T-helper 1 cell (primary cell): ENCODE measurements around the gene GRIK4.
"Not testable (repeated sequence)": the region's sequence is repeated elsewhere in the genome, so short reads cannot be mapped to it uniquely, and the experiment has no call there.

Source experiments
- DNase-seq, 5 donors: peaks; one replicate each; pipeline ENCODE4 v3.0.0-alpha.2; 2012 to 2020

The GRIK4 gene

DNA sequence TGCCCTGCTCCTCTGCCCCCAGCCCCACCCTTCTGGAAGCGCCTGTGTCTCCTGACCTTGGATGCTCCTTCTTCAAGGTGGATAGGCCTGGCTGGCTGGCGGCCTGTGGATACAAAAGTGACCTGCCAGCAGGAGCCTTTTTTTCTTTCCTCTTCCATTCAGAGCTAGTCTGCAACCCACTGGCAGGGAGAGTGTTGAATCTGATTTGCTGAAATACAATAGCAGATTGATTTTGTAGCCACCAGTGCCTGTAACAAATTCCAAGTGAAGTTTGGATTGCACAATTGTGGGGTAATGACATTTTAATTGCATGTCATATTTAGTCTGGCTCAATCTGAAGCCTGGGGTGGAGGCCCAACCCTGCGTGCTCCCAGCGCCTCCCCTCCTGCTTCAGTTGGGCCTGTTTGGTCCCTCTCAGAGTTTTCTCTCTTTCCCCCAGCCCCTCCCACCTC lies 97.2 kb downstream of the GRIK4 start:
- no peak for DNase-seq

DNA sequence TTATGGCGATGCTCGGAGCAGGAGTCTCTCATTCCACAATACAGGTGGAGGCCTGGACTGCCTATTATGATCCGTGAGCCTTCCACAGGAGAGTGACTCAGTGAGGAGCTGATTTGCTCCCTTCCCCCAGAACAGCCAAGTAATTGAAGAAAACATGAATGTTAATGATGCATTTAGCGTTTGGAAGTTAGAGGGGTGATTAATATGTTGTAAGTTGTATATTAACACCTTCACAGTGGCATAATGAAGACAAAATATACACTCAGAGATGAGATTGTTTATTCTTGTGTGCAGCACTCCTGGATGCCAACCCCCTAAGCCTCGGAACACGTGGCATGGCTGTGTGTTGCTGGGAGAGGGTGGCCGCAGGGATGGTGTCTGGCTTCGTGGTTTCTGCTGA lies 98.6 kb downstream of the GRIK4 start:
- no peak for DNase-seq

DNA sequence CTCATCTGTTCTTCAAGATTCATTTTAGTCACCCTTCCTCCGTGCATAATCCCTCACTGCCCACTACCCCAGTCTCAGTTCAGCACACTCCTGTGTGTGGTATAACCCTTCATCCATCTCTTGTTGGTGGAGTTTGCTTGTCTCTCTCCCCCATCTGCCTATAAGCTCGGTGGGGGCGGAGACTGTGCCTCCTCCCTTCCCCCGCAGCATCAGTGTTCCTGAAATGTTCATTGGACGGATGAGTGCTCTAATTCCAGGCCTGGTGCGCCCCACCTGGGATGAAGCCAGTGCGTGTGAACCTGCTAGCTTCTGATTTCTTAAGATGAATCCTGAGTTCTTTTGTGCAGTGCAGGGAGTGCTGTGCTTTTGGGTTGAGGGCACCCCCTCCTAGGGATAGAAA lies 100.0 kb downstream of the GRIK4 start:
- no peak for DNase-seq

DNA sequence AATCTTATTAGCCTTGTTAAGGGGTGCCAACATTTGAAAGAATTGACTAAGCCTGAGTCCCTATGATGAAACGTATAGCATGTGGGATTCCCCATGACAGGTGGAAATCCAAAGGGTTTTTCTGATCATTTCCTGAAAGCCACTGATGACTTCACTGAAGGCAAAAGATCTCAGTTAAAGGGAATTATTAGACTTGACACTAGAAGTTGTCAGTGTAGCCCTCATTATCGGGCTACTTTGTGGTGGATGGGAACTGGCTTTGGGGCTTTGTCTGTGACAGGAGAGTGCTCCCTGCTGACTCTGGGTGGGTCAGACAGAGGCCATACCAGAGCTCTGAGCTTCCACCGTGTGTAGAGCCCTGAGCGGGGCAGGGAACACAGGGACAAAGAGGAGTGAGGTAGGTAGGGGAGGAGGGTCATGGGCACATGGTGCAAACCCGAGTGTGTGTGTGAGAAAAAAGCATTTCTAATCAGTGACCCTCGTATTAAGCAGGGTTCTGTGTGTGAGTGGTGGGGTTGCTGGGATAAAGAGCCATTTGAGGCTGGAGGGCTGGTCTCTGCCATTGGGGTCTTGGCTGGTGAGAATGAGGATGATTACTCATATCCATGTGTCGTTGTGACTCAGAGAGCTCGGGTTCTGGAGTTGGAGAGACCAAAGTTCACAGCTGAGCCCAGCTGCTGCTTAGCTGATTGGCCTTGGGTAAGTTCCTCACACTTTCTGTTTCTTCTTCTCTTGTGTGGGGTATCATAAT lies 101.1 kb downstream of the GRIK4 start:
- DNase-seq: peak in 1 of 5 donors; percentile 39

DNA sequence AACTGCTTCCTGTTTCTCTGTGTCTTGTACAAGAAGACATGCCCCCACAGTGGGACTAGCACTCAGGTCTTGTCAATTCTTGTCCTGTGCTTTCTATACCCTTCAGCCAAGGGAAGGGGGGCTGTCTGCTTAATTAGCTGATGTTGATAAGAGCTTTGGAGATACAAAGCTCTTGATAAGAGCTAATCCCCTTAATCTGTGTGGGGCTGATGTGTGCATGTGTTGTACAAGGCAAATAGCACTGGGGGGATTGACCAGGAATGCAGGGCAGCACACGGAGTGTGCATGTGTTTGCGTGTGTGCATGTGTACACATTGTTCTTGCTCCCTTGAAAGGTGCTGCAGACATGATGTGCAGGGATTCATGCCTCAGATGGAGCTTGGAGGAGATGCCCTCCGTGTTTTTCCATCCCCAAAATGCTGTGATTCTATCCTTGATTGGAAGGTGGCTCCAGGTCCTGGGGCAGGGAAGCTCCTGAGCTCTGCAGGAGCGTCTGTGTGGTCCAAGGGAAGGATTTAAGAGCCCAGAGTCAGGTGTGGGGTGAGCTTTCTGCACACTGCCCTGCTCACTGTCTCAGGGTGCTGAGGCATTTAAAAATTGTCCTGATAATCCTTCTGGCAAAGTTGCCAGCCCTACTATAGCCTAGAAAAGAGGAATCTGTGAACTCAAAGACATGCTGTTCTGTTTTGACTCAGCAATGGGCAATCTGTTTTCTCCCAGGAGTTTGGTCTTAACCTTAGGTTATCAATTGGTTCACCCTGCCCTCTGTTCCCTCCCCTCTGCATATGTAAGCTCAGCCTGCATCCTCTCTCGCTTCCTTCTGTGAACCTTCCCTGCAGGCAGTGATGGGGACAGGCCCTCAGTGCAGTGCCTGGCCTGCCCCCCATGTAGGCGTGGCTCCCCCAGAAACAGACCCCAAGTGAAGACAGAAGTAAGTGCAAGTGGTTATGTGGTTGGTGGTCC lies 102.0 kb downstream of the GRIK4 start:
- DNase-seq: peak in 1 of 5 donors; percentile 3

DNA sequence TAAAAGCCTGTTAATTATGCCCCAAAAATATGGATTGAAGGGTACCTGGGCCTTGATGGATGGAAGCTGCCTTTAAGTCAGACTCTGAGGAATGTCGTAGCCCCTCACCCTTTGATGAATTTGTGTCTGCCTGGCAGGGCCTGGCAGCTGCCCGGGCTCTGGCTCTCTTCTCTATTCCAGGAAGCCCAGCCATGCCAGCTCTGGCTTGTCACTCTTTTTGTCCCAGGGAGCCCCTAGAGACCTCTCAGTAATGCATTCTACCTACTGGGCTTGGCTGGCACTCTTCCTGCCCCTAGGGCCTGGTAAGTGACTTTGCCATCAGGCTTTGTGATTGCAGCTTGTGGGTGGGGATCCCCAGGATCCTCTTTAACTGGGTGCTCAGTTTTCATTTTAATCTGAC lies 103.8 kb downstream of the GRIK4 start:
- no peak for DNase-seq

DNA sequence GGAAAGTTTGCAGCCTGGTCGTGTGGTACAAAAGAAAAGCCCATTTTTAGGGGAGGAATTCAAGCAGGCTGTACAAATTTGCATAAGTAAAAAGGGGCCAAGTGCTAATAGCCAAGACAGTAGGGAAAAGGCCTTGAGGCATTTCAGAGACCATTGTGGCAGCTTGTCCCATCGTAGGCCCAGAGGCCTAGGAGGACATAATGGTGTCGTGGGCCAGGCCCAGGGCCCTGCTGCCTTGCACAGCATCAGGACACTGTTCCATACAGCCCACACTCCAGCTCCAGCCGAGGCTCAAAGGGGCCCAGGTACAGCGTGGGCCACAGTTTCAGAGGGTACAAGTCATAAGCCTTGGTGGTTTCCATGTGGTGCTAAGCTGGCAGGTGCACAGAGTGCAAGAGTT lies 106.9 kb downstream of the GRIK4 start:
- DNase-seq: no peak

DNA sequence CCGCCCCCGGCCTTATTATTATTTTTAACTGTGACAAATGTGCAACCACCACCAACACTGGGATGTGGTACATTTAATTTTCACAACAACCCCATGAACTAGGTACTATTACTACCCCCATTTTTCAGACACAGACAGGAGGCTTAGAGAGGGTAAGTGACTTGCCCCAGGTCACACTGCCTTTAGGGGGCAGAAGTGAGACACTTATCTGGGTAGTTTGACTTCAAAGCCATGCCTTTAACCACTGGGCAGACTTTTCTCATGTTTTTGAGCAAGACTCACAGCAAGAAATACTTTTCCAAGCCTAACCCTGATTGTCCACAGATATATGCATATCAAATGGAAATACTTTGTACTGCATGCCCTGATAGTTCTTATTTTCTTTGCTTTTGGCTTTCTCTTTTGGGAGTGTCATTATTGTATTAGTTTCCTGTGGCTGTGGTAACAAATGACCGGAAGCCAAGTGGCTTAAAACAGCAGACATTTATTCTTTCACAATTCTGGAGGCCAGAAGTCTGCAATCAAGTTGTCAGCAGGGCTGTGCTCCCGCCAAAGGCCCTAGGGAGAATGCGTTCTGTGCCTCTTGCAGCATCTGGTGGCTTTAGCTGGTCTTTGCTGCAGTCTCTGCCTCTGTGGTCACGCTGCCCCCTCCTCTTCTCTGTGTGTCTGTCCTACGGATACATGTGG lies 110.8 kb downstream of the GRIK4 start:
- no peak for DNase-seq

DNA sequence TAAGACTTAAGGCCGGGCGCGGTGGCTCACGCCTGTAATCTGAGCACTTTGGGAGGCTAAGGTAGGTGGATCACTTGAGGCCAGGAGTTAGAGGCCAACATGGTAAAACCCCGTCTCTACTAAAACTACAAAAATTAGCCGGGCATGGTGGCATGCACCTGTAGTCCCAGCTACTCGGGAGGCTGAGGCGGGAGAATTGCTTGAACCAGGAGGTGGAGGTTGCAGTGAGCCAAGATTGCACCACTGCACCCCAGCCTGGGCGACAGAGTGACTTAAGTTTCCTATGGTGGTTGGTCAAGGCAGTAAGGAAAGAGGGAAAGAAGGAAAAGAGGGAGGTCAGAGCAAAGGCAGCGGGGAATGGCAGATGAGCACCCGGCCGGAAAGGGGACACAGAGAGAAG lies 113.4 kb downstream of the GRIK4 start:
- DNase-seq: not testable (repeated sequence)

DNA sequence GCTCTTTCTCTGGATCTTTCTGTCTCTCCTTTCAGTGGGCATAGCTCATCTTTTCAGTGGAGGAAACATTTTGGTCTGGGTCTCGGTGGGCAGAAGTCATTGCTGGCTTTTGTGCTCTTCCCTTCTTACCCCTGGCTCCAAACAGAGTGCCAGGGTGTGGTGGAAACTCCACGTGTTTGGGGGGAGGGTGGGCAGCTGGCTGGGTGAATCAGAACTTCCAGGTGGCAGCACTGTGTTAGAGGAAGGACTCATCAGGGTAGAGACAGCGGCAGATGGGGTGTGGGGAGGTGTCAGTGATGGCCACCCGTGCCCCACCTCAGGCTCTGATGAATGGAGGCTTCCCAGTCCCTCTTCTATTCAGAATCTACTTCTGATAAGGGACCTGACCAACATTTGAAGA lies 114.0 kb downstream of the GRIK4 start:
- no peak for DNase-seq

DNA sequence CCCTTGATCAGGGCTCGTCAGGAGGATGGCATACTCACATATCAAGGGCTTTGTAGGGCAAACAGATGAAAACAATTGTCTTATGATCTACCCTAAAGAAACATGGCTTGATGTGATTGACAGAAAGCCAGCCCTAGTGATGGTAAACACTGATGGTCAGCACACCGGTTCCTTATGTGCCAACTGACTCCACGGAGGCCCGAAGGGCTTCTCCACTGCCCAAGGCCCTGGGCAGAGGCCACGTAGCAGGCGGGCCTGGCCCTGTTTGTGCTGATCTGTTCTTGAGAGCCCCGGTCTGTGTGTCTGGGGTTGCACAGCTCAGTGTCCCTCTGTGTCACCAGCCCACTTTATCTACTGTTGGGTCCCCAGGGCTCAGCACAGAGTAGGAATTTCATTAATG lies 115.2 kb downstream of the GRIK4 start:
- DNase-seq: no peak

DNA sequence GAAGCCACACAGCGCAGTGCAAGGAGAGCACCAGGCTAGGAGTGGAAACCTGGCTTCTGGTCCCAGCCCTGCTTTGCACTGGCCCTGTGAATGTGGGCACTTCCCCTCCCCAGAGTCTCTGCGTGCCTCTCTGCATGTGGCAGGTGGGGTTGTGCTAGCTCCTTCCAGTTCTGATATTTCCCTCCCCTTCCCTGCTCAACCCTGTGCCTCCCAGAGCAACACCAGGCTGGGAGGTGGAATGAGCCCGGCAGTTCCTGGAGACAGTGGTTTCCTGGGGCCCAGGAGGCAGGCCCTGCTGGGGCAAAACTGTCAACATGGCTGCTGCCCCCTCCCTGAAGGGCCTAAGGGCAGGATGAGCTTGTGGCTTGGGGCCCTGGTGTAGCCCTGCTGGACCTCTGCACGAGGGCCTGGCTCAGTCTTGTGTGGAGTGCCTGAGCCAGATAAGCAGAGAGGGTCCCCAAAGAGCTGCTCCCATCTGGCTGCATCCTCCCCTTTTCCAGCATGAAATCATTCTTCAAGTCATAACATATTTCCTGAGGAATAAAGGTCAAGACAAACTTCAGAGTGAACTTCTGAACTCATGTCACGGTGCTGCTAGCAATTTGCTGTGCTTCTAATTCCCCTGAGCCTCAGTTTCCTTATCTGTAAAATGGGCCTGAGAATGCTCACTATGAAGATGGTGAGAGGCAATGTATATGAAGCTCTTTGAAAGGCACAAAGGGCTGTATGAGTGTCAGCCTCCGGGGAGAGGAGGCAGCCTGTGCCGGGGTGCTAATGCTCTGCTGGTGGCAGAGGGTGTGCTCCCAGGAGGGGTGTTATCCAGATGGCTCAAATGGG lies 116.0 kb downstream of the GRIK4 start:
- no peak for DNase-seq

DNA sequence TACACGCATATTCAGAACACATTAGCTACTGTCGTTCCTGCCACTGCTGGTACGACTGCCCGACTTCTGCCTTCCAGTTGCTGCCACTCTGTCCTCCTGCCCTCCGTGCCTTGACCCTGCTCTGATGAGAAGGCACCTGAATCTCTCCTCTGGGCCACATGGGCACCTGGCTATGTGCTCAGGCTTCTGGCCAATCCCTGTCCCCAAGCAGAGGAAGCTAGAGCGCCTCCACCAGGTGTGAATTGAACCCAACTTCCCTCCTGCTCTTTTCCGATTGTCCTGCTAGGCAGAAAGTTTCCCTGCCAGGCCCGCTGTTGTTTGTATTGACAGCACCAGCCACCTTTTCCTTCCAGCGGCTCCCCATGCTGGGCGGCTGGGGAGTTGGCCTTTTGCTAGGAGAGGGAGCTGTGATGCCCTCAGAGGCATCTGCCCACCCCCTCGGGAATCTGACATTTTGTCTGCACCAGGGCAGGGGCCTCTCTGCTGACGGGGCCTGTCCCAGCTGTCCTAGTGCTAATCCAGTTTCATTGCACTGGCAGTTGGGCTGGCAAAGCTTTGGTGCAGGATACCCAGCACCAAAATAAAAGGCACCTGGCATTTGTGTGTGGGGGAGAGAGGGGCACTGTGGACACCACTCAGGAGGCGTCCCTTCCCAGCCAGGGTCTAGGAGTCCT lies 118.0 kb downstream of the GRIK4 start:
- DNase-seq: no peak

DNA sequence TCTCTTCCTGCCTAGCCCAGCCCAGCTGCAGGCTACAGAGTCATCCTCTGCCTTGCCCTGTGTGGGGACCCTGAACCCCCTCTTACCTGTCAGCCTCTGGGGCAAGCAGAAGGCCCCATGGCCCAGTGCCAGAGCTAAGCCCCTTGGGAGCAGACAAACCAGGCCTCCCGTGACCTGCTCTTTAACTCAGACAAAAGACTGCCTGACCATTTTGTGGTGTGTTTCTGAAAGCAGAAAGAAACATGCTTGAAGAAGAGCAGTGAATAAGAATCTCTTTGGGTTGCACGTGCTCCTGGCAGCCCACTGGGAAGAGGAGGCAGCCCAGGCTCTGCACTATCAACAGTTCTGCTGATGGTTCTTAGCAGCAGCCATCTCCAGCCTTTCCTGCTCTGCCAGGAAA lies 118.6 kb downstream of the GRIK4 start:
- no peak for DNase-seq

DNA sequence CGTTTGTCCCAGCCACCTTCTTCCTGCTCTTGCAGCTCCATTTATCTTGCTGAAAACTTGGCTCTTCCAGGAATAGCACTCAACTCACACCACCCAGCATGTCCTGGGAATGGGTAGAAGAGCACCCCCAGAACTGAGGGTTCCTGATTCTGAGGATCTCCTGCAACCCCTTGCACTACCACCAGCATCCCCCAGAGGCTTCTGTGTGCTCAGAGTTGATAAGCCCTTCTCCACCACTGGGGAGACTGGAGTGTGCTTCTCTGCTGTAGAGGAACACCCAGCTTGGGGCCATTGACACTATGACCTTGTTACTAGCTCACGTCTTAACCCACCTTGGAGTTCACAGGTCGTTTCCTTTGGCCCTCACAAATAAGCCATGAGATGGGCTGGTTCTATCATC lies 121.0 kb downstream of the GRIK4 start:
- no peak for DNase-seq

DNA sequence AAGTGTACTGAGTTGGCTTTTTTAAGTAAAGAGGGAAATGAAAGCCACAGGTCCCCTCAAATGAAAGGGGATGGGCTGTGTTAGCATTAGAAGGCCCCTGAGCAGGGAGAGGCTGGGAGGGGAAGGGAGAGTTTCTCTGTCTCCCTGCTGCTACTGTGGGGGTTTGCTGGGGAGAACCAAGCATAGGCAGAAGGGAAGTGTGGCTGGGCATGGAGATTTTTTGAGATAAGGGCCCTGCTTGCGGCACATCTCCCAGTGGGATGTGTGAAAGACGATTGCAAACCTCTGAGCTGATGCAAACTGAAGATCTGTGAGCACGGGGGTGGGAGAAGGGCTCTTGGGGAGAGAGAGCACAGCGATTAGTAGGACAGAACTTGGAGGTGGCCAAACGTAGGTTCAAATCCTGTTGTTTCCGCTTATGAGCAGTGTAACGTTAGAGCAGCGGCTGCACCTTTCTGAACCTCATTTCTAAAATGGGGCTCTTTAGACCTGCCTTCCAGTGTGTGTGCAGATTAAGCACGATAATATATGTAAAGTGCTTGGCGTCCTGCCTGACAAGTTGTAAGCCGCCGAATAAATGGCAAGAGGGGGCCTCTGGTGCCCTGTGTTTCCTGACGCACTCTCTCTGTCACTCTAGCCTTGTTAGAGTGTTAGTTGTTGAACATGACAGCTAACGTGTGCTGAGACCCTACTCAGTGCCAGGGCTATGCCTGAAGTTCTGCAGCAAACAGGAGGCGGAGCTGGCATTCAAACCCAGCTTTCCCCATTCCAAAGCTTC lies 122.3 kb downstream of the GRIK4 start:
- DNase-seq: no peak

DNA sequence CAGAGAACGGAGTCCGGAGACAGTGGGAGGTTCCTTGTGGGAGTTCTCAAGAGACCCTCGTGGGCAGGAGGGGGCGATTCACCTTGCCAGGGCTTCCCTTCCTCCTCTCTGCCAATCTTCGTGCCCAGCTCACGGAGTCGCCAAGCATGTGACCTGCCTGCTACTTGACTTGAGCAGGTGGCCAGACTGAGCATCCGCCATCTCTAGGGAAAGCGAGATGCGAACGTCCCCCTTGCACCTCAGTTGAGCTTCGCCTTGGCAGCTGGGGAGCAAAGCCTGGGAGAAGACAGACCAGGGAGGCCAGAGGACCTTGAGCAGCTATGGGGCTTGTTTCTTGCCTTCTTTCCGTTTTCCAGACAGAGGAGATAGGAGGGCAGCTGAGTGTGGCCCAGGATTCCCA lies 123.2 kb downstream of the GRIK4 start:
- DNase-seq: no peak

DNA sequence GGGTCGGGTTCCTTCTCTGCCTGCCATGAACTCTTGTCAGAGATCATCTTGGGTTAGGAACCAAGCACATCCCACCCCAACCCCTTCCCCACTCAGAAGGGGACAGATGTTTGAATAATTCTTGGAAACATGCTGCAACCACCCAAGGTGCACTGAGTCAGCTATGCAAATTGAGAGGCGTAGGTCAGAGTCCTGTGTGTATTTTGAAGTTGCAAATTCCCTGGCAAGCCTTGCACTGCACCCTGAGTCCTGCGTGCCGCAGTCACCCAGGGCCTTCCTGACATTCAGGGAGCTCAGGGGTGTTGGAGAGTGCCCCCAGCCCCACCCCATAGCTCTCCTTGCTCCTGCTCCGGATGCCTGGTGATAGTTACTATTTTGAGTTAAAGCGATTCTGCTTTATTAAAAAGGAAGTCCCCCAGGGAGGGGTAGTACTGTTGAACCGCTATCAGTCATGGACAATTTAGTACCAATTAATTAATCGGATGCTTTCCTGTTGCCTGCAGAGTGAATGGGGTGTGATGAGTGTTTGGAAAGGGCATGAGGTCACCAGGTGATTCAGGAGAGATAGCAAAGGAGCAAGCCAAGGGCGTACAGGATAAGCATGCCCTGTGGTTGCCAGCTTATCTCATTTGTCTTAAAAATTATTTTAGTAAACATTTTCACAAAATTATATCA lies 123.7 kb downstream of the GRIK4 start:
- no peak for DNase-seq

DNA sequence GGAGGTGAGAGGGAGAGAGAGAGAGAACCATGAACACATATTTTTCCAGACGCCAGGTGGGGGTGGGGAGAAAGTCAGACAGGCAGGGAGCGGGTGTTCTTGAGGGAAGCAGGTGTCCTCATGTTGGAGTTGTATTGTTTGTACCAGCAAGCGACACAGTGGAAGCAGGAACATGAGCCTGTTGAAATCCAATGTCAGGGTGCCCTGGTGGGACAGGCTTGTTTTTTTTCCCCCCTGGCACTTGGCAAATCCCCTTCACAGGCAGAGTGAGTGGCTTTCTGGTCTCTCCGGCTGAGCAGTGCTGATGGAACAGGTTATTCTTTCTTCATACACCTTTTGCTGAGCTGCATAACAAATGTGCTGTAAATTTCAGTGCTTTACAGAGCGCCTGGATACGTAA lies 125.6 kb downstream of the GRIK4 start:
- DNase-seq: no peak

DNA sequence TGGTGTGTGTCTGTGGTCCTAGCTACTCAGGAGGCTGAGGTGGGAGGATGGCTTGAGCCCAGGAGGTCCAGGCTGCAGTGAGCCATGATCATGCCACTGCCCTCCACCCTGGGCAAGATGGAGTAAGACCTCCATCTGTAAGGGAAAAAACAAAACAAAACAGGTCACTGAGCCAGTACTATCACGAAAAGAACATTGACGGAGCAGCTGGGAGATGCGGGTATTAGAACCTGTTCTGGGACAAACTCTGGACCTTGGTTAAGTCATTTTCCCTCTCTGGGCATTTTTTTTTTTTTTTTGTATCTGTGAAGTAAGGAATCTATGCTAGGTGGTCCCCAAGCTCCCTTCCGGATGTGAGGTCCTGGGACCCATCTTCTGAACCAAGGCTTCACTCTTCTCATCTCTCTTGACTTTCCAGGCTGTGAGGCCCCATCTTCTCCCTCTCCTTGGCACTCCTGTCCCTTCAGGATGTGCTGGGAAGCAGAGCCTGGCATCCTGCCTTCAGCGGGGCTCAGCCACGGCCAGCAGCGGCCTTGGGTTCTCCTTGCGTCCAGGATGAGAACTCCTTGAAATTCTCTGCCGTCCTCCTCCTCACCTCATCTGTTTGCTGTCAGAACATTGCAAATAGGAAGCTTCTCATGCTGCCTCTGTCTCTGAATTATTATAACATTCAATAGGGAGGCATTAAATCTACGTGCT lies 130.8 kb downstream of the GRIK4 start:
- DNase-seq: no peak
